ENCODE data around the gene PCCA. TPM values are rescaled to one million over a fixed set of nuclear protein-coding genes. Genes with fewer than 3 reads are reported as not detected.
"Not testable (repeated sequence)": the region's sequence is repeated elsewhere in the genome, so short reads cannot be mapped to it uniquely, and the experiment has no call there.

Gene PCCA
- total RNA-seq, 1 experiment from 2014 or later, result 28.3 TPM

GRCh38 chr13:100163375-100163774 is 74.5 kb downstream of the PCCA start:
- no peaks in the 10 kb centered on the region for H3K27me3 ChIP-seq (replicated peaks)
- no peak overlapping the region for H3K4me3 ChIP-seq
- no peaks in the 10 kb centered on the region for H3K9me3 ChIP-seq (replicated peaks)
- no peaks in the 10 kb centered on the region for H3K36me3 ChIP-seq
- H3K27ac ChIP-seq, result no peak overlapping the region
- no peak for DNase-seq (ENCODE audit: low read depth in 1 of 2, low spot score in 2 of 2)
- peaks cover 5% of the 10 kb centered on the region for H3K4me1 ChIP-seq (replicated peaks)

GRCh38 chr13:100173203-100173602 is 84.3 kb downstream of the PCCA start:
- DNase-seq (ENCODE audit: low read depth in 1 of 2, low spot score in 2 of 2), result no peak

GRCh38 chr13:100174455-100174854 is 85.6 kb downstream of the PCCA start:
- not testable (repeated sequence) for H3K4me3 ChIP-seq; DNase-seq (ENCODE audit: low read depth in 1 of 2, low spot score in 2 of 2); H3K9me3 ChIP-seq (replicated peaks); H3K27me3 ChIP-seq (replicated peaks); H3K36me3 ChIP-seq; H3K27ac ChIP-seq; H3K4me1 ChIP-seq (replicated peaks)

More at GRCh38 chr13:100173203-100173602, 84.3 kb downstream of the PCCA start:
- Histone ChIP-seq H3K4me3 (no peak overlapping the region), H3K27me3 (replicated peaks) (no peaks in the 10 kb centered on the region), H3K4me1 (replicated peaks) (peaks cover 5% of the 10 kb centered on the region), H3K36me3 (peaks cover 3% of the 10 kb centered on the region; the same call in 1 of the 2 replicates), H3K9me3 (replicated peaks) (no peaks in the 10 kb centered on the region), H3K27ac (no peak overlapping the region)

GRCh38 chr13:100175078-100175802 is 86.3 kb downstream of the PCCA start:
- Histone ChIP-seq H3K36me3 (peaks cover 3% of the 10 kb centered on the region; the same call in 1 of the 2 replicates), H3K27ac (no peak overlapping the region), H3K9me3 (replicated peaks) (no peaks in the 10 kb centered on the region), H3K4me3 (no peak overlapping the region), H3K27me3 (replicated peaks) (no peaks in the 10 kb centered on the region), H3K4me1 (replicated peaks) (peaks cover 5% of the 10 kb centered on the region)
- DNase-seq (ENCODE audit: low read depth in 1 of 2, low spot score in 2 of 2), result no peak

GRCh38 chr13:100175803-100176182 is 86.9 kb downstream of the PCCA start:
- H3K27me3 ChIP-seq (replicated peaks), result no peaks in the 10 kb centered on the region
- H3K4me3 ChIP-seq, result no peak overlapping the region
- DNase-seq (ENCODE audit: low read depth in 1 of 2, low spot score in 2 of 2), result no peak
- H3K4me1 ChIP-seq (replicated peaks), result peaks cover 5% of the 10 kb centered on the region
- no peaks in the 10 kb centered on the region for H3K9me3 ChIP-seq (replicated peaks)
- H3K36me3 ChIP-seq, result peaks cover 3% of the 10 kb centered on the region; the same call in 1 of the 2 replicates
- H3K27ac ChIP-seq, result no peak overlapping the region

GRCh38 chr13:100176801-100177400 is 88.0 kb downstream of the PCCA start:
- Histone ChIP-seq H3K27me3 (replicated peaks) (no peaks in the 10 kb centered on the region), H3K36me3 (peaks cover 3% of the 10 kb centered on the region; the same call in 1 of the 2 replicates), H3K9me3 (replicated peaks) (no peaks in the 10 kb centered on the region), H3K27ac (no peak overlapping the region), H3K4me3 (no peak overlapping the region), H3K4me1 (replicated peaks) (peaks cover 5% of the 10 kb centered on the region)
- DNase-seq (ENCODE audit: low read depth in 1 of 2, low spot score in 2 of 2), result no peak

GRCh38 chr13:100178309-100178708 is 89.4 kb downstream of the PCCA start:
- Histone ChIP-seq H3K4me1 (replicated peaks) (peaks cover 5% of the 10 kb centered on the region), H3K27me3 (replicated peaks) (no peaks in the 10 kb centered on the region)

GRCh38 chr13:100179276-100179675 is 90.4 kb downstream of the PCCA start:
- no peaks in the 10 kb centered on the region for H3K36me3 ChIP-seq
- DNase-seq (ENCODE audit: low read depth in 1 of 2, low spot score in 2 of 2), result no peak
- peaks cover 5% of the 10 kb centered on the region for H3K4me1 ChIP-seq (replicated peaks)
- no peak overlapping the region for H3K4me3 ChIP-seq
- H3K9me3 ChIP-seq (replicated peaks), result no peaks in the 10 kb centered on the region
- no peaks in the 10 kb centered on the region for H3K27me3 ChIP-seq (replicated peaks)
- no peak overlapping the region for H3K27ac ChIP-seq

More at GRCh38 chr13:100178309-100178708, 89.4 kb downstream of the PCCA start:
- no peak overlapping the region for H3K27ac ChIP-seq
- H3K4me3 ChIP-seq, result no peak overlapping the region
- H3K36me3 ChIP-seq, result peaks cover 3% of the 10 kb centered on the region; the same call in 1 of the 2 replicates
- no peaks in the 10 kb centered on the region for H3K9me3 ChIP-seq (replicated peaks)
- DNase-seq (ENCODE audit: low read depth in 1 of 2, low spot score in 2 of 2), result no peak

- no peak overlapping the region for H3K4me3 ChIP-seq
- no peaks in the 10 kb centered on the region for H3K36me3 ChIP-seq
- H3K4me1 ChIP-seq (replicated peaks), result no peaks in the 10 kb centered on the region
These were observed 94.1 kb downstream of the PCCA start for GRCh38 chr13:100182900-100183490.

GRCh38 chr13:100184095-100184494 is 95.2 kb downstream of the PCCA start:
- no peak for DNase-seq (ENCODE audit: low read depth in 1 of 2, low spot score in 2 of 2)
- H3K4me1 ChIP-seq (replicated peaks), result no peaks in the 10 kb centered on the region
- H3K27ac ChIP-seq, result no peak overlapping the region
- no peaks in the 10 kb centered on the region for H3K27me3 ChIP-seq (replicated peaks)
- H3K9me3 ChIP-seq (replicated peaks), result no peaks in the 10 kb centered on the region
- no peak overlapping the region for H3K4me3 ChIP-seq
- no peaks in the 10 kb centered on the region for H3K36me3 ChIP-seq

More at GRCh38 chr13:100182900-100183490, 94.1 kb downstream of the PCCA start:
- Histone ChIP-seq H3K27ac (no peak overlapping the region), H3K27me3 (replicated peaks) (no peaks in the 10 kb centered on the region), H3K9me3 (replicated peaks) (no peaks in the 10 kb centered on the region)
- no peak for DNase-seq (ENCODE audit: low read depth in 1 of 2, low spot score in 2 of 2)

GRCh38 chr13:100195568-100195967 is 106.7 kb downstream of the PCCA start:
- no peak for DNase-seq (ENCODE audit: low read depth in 1 of 2, low spot score in 2 of 2)
- Histone ChIP-seq H3K27me3 (replicated peaks) (no peaks in the 10 kb centered on the region; the same call in 1 of the 2 replicates), H3K36me3 (0 out of 2 replicates have a peak, but pooled peaks cover 3% of the 10 kb centered on the region), H3K27ac (no peak overlapping the region), H3K9me3 (replicated peaks) (no peaks in the 10 kb centered on the region), H3K4me1 (replicated peaks) (no peaks in the 10 kb centered on the region), H3K4me3 (no peak overlapping the region)

- no peak for DNase-seq (ENCODE audit: low read depth in 1 of 2, low spot score in 2 of 2)
- H3K9me3 ChIP-seq (replicated peaks), result no peaks in the 10 kb centered on the region
- no peaks in the 10 kb centered on the region for H3K4me1 ChIP-seq (replicated peaks)
- H3K27ac ChIP-seq, result no peak overlapping the region
- H3K27me3 ChIP-seq (replicated peaks), result no peaks in the 10 kb centered on the region; the same call in 1 of the 2 replicates
- 0 out of 2 replicates have a peak, but pooled peaks cover 3% of the 10 kb centered on the region for H3K36me3 ChIP-seq
- no peak overlapping the region for H3K4me3 ChIP-seq
These were observed 107.5 kb downstream of the PCCA start for GRCh38 chr13:100196375-100196774.

GRCh38 chr13:100197116-100197515 is 108.2 kb downstream of the PCCA start:
- Histone ChIP-seq H3K27me3 (replicated peaks) (no peaks in the 10 kb centered on the region; the same call in 1 of the 2 replicates), H3K4me1 (replicated peaks) (no peaks in the 10 kb centered on the region), H3K27ac (no peak overlapping the region), H3K9me3 (replicated peaks) (no peaks in the 10 kb centered on the region), H3K36me3 (0 out of 2 replicates have a peak, but pooled peaks cover 3% of the 10 kb centered on the region), H3K4me3 (no peak overlapping the region)
- peak in 1 of 2 experiments; percentile 46 for DNase-seq (ENCODE audit: low read depth in 1 of 2, low spot score in 2 of 2)
